ENCODE measurements around the gene PRIM2.
"Not testable (repeated sequence)": the region's sequence is repeated elsewhere in the genome, so short reads cannot be mapped to it uniquely, and the experiment has no call there.

Gene PRIM2

DNA sequence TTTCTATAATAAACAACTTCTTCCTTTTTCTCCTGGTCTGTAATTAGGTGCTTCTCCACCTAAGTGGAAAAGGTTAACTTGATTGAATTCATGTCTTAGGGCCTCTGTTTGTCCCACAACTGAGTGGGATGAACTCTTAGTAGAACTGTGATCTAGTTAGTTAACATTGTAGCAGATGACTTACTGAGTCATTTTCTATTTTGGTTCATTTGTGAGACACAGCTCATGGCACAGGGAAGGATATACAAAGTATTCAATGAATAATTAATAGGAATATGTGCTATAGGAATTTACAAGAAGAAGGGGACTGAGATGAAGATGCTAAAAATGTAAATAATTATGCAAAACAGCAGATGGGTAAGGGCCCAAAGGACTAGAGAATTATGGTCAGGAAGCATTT lies 124.7 kb downstream of the PRIM2 start:
- DNase-seq (ENCODE audit: extremely low read depth in 1 of 2, low read depth in 1 of 2), result not testable (repeated sequence)

DNA sequence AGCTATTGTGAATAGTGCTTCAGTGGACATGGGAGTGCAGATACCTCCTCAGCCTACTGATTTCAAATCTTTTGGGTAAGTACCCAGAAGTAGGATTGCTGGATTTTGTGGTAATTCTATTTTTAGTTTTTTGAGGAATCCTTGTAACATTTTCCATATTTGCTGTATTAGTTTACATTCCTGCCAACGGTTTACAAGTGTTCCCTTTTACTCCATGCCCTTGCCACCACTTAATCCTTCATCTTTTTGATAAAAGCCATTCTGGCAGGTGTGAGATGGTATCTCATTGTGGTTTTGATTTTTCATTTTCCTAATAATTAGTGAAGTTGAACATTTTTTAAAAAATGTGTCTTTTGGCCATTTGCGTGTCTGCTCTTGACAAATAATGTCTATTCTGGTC lies 125.8 kb downstream of the PRIM2 start:
- DNase-seq (ENCODE audit: extremely low read depth in 1 of 2, low read depth in 1 of 2), result not testable (repeated sequence)

DNA sequence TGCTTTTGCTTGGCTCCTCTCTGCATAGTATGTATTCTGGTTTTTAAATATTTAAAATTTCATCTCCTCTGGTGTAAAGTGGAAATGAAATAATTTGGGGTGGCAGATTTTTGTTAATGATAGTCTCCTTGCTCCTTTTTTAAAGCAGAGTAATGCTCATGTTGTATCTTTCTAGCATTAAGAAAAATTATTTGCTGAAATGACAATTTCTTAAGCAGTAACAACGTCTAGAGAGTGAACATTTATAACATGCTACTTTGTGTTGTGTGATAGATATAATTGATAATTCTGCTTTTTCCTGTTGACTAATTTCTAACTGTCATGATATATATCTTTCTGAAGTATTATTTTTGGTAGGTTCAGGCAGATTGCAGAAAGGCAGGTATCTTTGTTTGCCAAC lies 127.4 kb downstream of the PRIM2 start:
- DNase-seq (ENCODE audit: extremely low read depth in 1 of 2, low read depth in 1 of 2), result not testable (repeated sequence)

DNA sequence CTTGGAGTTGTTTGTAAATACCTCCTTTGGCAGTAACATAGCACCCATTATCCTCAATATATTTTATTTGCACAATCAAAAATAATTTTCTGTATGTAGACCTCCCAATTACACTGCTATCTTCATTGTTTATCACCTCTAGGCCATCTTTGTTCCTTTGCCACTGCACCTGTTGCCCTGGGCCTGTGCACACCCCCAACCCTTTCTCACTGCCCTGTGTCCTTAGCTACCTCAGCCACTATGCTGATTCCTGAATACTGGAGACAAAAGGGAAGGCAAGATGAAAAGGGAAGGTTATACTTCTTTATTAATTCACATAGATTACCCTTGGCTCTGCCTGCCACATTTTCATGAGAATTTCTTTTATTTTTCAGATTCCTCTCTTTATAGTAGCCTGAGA lies 127.9 kb downstream of the PRIM2 start:
- not testable (repeated sequence) for DNase-seq (ENCODE audit: extremely low read depth in 1 of 2, low read depth in 1 of 2)

DNA sequence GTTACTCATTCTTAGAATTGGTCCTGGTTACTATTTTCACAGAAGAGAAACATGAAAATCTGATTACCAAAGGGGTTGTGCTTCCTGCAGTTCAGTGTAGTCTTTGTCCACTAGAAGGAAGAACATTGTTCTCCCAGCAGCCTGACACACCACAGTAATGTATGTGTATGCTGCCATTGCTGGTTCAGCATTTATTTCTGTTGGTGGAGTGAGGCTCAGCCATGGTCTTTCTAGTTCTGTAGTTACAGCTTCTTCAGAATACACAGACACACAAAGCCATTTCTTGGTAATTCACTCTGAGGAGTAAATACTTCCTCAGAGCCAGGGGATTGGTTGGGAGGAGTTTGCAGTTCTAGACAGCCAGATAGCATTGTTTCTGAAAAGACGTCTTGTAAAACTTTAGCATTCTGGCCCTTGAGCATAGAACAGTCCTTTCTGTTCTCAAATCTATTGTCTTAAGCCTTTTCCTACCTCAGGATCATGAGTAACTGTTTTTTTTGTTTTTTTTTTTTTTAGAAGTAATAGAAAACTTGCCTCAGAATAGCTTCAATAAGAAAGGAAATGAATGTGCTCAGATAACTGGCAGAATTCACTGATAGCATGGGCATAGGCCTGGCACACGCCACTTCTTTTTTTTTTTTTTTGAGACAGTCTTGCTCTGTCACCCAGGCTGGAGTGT lies 128.5 kb downstream of the PRIM2 start:
- not testable (repeated sequence) for DNase-seq (ENCODE audit: extremely low read depth in 1 of 2, low read depth in 1 of 2)

DNA sequence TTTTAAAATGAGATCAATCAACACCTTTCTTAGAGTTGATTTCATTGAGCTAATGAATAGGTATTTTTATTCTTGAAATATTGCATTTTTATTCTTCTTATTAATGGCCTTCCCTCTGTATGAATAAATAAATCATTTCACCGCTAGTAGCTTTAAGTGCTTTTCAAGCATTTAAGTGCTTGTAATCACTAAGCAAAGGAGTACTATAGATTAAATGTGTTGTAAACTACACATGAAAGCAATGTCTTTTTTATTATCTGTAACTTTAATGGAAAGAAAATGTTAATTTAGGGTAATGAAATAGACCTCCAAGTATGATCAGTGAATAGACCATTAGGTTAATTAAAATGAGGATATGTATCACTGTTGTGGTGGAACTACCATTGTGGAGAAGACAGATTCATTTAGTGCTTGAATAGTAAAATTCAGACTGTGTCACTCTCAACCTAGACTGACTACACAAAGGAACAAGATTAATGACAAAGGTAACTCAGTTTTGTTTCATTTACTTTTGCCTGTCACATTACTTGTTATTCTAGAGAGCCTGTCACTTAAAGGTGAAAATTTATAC lies 132.2 kb downstream of the PRIM2 start:
- not testable (repeated sequence) for DNase-seq (ENCODE audit: extremely low read depth in 1 of 2, low read depth in 1 of 2)

DNA sequence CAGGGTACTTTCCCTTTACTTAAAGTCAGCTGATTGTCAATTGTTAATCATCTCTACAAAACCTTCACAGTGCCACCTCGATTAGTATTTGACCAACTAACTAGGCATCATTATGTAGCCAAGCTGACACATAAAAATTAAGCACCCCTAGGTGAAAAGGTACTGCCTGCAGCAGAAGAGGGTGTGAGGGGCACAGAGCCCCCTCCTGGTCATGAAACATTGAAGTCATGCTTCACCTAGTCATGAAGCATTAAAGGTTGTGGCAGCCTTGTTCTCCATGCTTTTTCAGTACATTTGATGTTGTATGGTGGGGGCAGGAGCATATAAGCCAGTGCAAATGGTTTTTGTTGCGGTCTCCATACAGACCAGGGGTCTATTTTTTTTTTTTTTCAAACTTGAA lies 142.4 kb downstream of the PRIM2 start:
- not testable (repeated sequence) for DNase-seq (ENCODE audit: extremely low read depth in 1 of 2, low read depth in 1 of 2)

DNA sequence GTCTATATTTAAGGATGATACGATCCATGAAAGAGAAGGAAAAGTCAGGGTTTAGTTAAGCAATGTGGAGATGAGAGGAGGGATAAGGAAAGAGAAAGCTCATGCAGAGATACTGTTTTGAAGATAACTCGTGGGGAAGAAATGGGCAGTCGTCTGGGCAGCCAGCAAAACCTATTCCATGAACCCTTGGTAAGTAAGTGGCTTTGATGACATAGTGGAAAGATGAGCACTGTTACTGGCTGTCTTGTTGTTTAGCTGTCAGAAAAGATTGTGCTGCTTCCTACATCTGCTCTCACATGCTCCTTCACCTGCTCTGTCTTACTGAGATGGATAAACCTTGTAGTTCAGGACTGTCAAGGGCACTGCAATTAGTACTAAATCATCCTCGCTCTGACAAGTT lies 143.6 kb downstream of the PRIM2 start:
- not testable (repeated sequence) for DNase-seq (ENCODE audit: extremely low read depth in 1 of 2, low read depth in 1 of 2)

DNA sequence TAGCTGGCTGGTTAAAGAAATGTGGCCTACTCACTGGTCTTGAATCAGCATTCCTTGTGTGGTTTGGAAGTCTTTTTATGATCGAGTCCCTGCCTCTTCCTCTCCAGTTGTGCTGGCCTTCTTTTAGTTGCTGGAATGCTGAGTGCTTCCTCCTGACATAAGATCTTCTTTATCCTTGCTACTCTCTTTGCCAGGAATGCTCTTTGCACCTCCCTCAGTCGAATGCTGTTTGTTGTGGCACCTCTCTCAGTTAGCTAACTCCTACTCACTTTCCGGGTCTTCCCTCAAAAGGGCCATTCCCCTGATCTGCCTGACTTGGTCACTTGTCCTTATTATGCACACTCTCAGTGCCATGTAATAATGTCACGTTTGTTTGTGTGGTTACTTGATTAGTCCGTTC lies 146.4 kb downstream of the PRIM2 start:
- not testable (repeated sequence) for DNase-seq (ENCODE audit: extremely low read depth in 1 of 2, low read depth in 1 of 2)

DNA sequence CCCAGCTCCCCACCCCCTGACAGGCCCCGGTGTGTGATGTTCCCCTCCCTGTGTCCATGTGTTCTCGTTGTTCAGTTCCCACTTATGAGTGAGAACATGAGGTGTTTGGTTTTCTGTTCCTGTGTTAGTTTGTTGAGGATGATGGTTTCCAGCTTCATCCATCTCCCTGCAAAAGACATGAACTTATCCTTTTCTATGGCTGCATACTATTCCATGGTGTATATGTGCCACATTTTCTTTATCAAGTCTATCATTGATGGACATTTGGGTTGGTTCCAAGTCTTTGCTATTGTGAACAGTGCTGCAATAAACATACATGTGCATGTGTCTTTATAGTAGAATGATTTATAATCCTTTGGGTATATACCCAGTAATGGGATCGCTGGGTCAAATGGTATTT lies 148.5 kb downstream of the PRIM2 start:
- DNase-seq (ENCODE audit: extremely low read depth in 1 of 2, low read depth in 1 of 2), result not testable (repeated sequence)

DNA sequence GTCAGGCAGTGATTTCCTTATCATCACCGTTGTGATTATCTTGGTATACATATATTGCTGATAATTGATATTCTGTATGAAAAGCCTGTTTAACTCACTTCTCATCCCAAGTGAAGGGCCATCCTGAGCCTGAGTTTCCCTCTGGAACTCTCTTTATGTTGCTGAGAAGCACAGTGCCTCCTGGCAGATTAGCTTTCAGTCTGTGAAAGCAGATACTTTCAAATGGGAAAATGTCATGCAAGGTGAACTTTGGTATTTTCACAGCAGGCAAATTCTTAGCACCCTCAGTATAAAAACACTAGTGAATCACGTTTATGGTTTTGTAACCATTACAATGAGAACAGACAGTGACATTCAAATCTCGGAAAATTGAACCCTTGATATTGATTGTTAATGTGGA lies 151.6 kb downstream of the PRIM2 start:
- DNase-seq (ENCODE audit: extremely low read depth in 1 of 2, low read depth in 1 of 2), result no peak

DNA sequence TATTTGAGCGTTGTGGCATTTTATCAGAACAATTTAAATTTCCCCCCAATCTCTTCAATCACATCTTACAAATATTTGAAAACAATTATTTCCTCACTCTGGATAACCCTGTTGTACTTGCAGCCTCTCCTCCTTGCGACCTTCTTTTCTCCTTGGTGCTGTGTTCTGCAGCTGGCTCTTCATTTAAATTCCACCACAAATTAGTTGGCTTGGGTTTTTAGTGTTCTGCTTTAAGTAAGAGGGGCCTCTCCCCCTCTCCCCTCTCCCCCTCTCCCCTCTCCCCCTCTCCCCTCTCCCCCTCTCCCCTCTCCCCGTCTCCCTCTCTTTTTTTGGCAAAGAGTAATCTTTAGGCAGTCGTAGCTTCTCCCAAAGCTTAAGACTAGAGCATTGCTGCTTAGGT lies 152.7 kb downstream of the PRIM2 start:
- not testable (repeated sequence) for DNase-seq (ENCODE audit: extremely low read depth in 1 of 2, low read depth in 1 of 2)

DNA sequence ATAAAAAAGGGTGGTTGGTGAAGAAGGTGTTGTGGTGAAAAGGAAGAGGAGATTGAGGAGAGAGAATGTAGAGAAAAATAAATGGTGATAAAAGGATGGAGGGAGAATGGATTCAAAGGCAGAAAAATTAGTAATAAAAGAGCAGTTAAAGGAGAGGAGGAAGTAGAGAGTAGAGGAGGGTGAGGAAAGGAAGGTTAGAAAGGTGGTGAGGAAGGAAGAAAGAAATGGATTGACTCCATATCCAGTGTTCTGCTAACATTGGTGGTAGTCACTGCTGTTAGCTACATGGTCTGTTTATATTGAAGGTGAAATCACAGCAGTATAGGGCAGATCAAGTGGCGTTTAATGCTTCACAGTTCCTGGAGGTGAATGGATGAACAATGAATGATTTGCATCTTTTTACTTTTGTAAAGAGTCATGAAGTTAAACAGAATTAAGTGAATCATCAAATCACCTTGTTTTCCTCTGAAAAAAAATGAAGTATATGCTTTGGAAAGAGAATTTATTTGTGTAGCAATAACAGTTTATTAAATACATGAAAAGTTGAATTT lies 154.0 kb downstream of the PRIM2 start:
- DNase-seq (ENCODE audit: extremely low read depth in 1 of 2, low read depth in 1 of 2), result not testable (repeated sequence)

DNA sequence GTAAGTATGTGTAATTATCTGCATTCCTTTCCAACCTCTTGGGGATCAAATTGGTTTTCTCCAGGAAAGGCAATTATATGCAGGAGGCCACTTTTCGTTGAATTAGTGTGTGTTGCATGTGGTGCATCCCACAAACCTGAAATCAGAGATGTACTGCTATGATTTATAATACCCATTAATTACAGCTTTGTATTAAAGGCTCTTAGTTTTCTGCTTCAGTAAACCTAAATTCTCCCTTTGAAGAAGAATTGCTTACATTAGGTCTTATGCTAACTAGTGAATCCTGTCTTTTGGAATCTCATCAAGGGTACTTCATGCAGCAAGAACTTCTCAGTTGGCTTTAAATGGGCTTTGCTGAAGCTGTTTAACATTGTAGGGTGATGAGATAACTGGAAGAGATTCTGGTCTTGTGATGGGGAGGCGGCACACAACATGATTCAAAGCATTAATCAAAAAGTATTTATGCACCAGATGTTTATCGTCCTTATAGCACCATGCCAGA lies 155.5 kb downstream of the PRIM2 start:
- DNase-seq (ENCODE audit: extremely low read depth in 1 of 2, low read depth in 1 of 2), result not testable (repeated sequence)

DNA sequence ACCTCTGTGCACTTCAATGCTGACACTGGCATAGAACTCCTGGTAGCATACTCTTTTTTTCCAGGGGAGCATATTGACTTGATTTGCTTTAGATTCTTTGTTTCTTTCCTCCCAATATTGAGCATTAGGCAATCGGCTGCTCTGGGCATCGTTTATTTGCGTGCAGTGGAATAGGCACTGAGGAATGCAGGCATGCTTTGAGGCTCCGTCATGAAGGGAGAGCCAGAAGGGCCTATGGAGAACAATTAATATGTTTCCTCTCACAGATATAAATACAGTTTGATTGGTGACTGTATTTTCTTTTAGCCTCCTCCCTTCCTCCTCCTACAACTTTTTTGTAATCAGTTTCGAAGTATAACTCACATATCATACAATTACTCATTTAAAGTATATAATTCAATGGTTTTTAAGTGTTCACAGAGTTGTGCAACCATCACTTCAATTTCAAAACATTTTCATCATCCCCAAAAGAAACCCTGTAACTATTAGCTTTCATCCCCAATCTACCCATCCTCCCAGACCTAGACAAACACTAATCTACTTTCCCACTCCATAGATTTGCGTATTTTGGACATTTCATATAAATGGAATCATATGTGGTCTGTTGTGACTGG lies 157.5 kb downstream of the PRIM2 start:
- not testable (repeated sequence) for DNase-seq (ENCODE audit: extremely low read depth in 1 of 2, low read depth in 1 of 2)

DNA sequence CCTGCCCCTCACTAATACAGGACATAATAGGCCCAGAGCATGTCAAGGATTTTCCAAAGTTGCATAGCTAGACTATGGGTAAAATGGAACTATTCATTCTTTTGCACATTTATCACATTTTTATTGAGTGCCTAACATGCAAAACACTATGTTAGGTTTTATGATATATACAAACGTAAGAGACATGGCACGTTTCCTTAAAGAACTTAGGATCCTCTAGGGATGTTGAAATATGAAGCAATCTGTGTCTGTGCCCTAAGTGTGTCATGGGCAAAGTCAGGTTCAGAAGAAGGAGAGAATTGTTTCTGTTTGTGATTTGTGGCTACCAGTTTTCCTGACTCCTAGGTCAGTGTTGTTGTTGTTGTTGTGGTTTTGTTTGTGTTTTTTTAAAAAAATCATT lies 158.2 kb downstream of the PRIM2 start:
- not testable (repeated sequence) for DNase-seq (ENCODE audit: extremely low read depth in 1 of 2, low read depth in 1 of 2)

DNA sequence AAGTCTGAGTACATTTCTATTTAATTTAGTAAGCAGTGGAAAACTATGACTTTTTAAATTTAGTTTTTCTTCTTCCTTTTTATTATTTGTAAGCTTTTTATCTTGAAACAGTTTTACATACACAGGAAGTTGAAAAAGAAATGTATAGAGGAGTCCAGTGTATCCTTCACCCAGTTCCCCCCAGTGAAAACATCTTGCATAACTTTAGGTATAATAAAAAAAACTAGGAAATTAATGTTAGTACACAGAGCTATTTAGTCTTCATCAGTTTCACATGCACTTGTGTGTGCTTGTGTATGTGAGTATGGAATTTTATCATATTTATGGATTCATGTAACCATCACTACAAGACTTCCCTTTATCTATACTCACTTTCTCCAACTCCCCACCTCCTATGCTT lies 162.8 kb downstream of the PRIM2 start:
- not testable (repeated sequence) for DNase-seq (ENCODE audit: extremely low read depth in 1 of 2, low read depth in 1 of 2)

DNA sequence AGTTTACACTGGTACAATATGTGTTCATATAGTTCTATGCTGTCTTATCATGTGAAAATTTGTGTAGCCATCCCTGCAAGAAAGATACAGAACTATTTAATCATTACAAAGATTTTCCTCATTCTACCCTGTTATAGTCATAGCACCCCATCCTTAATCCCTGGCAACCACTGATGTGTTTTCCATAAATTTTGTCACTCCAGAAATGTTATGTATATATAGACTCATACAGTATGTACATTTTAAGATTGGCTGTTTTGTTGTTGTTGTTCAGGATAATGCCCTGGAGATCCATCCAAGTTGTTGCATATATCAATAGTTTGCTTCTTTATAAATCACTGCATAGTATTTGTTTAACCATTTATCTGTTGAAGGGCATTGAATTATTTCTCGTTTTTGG lies 163.7 kb downstream of the PRIM2 start:
- DNase-seq (ENCODE audit: extremely low read depth in 1 of 2, low read depth in 1 of 2), result not testable (repeated sequence)

DNA sequence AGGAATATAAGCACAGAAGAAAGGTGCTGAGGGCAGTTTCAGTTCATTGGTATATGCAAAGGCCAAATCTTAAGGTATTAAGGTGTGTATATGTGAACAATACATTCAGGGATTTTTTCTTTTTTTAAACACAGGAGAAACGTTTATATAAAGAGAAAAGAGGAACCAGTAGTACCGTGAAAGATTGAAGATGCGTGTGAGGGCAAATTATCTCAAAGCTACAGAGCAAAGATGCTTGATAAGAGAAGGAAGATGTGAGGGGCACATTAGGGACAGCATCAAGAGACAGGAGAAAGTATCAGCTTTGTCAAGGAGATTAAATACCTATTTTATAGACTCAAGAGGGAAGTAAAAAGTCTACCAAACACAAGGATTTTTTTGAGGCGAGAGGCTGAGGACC lies 165.0 kb downstream of the PRIM2 start:
- not testable (repeated sequence) for DNase-seq (ENCODE audit: extremely low read depth in 1 of 2, low read depth in 1 of 2)

DNA sequence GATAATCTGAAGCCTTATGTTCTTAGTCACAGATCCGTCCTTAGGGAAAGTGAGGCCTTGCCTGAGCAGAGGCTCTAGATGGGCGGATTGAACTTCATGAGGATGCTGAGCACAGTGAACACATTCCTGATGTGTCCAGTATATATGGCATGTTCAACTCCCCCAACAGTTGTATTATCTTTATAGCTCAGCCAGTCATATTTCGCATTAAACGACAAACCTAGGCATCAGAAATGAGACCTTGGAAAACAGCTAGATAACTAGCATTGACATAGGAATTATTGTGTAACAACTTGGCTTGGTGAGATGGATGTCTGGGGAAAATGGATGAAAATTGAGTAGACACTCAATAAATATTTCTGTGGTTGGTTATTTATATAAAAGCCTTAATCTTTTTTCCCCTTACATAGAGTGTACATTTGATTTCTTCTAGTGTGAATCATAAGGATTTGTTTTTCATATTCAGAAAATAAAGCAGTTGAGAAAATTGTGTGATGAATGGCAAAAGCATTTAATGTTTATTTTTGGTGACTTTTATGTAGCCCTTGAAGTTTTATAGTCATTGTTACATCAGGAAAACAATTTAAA lies 169.2 kb downstream of the PRIM2 start:
- not testable (repeated sequence) for DNase-seq (ENCODE audit: extremely low read depth in 1 of 2, low read depth in 1 of 2)

DNA sequence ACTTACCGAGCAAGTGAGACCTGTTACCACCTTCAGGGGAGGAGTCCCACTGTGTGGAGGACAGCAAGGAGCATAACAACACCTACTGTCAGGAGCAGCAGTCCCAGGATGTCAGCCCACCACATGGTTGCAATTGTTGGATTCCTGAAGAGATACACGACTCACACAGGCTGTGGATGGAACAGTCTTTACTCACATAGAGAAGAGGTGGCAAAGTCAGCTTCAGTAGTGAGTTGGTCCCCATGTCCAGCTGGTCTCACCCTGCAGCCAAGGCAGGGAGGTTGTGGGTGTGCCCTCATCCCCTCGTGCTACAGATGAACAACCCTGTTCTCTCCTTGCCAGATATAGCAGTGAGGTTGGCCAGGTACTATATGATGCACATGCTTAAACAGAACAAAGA lies 171.1 kb downstream of the PRIM2 start:
- not testable (repeated sequence) for DNase-seq (ENCODE audit: extremely low read depth in 1 of 2, low read depth in 1 of 2)

Data from activated CD8-positive, alpha-beta memory T cell treated with anti-CD3 and anti-CD28 coated beads for 1 hour (primary cell).